Left ventricle myocardium inferior (tissue), 1 donor: Measurements from ENCODE around the gene CNN1. TPM values are rescaled to one million over a fixed set of nuclear protein-coding genes. Genes with fewer than 3 reads are reported as not detected.

Experiments used
- DNase-seq: peaks from one replicate; pipeline ENCODE4 v3.0.0-alpha.2; 2020
- H3K27ac ChIP-seq: fragments of 200-600 bp; replicated peaks from 2 replicates; pipeline ENCODE4 v1.8.0; 2021
- H3K27me3 ChIP-seq: fragments of 200-600 bp; 2 replicates; pipeline ENCODE4 v1.8.0; 2021; ENCODE audit warnings: low read depth
- H3K36me3 ChIP-seq: fragments of 200-600 bp; 2 replicates; pipeline ENCODE4 v1.8.0; 2021
- H3K4me1 ChIP-seq: fragments of 200-600 bp; 2 replicates; pipeline ENCODE4 v1.8.0; 2021
- H3K4me3 ChIP-seq: fragments of 200-600 bp; 2 replicates; pipeline ENCODE4 v1.8.0; 2021; ENCODE audit warnings: mild to moderate bottlenecking, moderate library complexity
- H3K9me3 ChIP-seq: fragments of 200-600 bp; replicated peaks from 2 replicates; pipeline ENCODE4 v1.8.0; 2021
- intact Hi-C: fragments of 100-400 bp; cut with micrococcal nuclease; formaldehyde crosslinking; loops from one replicate; pipeline ENCODE4 v1.11.0; 2022
- total RNA-seq: library from RNA; stranded (reverse); fragmentation: NEBNext Ultra II Directional; extraction: Animal tissue kit (Norgen Biotek cat#: 25700); gene quantifications from one replicate; pipeline ENCODE4 v1.2.1, GENCODE V29; 2021
- TF ChIP-seq, protein P1 (sequence below): fragments of 200-600 bp; IDR thresholded peaks from 2 replicates; pipeline ENCODE4 v1.8.0; 2021; ENCODE audit warnings: antibody characterized with exemption, mild to moderate bottlenecking, borderline replicate concordance
- donor health status: DM: no; HTN: yes; CAD: no; lungs with severe emphysema.

Gene CNN1
- total RNA-seq, 1 donor from 2014 or later: 133 TPM

DNA sequence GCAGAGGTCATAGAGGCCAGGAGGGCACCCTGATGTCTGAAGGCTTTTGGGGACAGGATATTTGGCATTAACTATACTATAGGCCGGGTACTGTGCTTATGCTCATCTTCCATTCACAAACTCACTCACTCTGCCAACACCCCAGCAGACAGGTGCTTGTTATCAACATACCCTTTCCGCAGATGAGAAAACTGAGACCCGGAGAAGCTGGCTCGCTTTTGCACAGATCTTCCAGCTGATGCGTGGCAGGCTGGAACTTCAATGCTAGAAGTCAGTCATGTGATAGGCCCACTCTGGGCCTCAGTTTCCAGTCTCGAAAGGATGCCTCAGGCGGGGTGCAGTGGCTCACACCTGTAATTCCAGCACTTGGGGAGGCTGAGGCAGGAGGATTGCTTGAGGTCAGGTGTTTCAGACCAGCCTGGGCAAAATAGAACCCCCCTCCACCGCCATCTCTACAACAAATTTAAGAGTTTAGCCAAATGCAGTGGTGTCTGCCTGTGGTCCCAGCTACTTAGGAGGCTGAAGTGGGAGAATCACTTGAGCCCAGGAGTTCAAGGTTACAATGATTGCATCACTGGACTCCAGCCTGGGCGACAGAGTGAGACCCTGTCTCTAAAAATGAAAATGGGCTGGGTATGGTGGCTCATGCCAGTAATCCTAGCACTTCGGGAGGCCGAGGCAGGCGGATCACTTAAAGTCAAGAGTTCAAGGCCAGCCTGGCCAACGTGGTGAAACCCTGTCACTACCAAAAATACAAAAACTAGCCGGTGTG, 9.5 kb downstream of the CNN1 start:
- intact Hi-C loops: no loop called here
- H3K4me3 ChIP-seq: no peak overlapping the region
- H3K27ac ChIP-seq: no peak overlapping the region
- H3K9me3 ChIP-seq: no peaks in the 10 kb centered on the region
- no peaks in the 10 kb centered on the region for H3K4me1 ChIP-seq
- H3K27me3 ChIP-seq: no peaks in the 10 kb centered on the region
- no peak for DNase-seq
- H3K36me3 ChIP-seq: peaks cover 12% of the 10 kb centered on the region
- TF ChIP-seq, protein P1, sequence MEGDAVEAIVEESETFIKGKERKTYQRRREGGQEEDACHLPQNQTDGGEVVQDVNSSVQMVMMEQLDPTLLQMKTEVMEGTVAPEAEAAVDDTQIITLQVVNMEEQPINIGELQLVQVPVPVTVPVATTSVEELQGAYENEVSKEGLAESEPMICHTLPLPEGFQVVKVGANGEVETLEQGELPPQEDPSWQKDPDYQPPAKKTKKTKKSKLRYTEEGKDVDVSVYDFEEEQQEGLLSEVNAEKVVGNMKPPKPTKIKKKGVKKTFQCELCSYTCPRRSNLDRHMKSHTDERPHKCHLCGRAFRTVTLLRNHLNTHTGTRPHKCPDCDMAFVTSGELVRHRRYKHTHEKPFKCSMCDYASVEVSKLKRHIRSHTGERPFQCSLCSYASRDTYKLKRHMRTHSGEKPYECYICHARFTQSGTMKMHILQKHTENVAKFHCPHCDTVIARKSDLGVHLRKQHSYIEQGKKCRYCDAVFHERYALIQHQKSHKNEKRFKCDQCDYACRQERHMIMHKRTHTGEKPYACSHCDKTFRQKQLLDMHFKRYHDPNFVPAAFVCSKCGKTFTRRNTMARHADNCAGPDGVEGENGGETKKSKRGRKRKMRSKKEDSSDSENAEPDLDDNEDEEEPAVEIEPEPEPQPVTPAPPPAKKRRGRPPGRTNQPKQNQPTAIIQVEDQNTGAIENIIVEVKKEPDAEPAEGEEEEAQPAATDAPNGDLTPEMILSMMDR: no peak

DNA sequence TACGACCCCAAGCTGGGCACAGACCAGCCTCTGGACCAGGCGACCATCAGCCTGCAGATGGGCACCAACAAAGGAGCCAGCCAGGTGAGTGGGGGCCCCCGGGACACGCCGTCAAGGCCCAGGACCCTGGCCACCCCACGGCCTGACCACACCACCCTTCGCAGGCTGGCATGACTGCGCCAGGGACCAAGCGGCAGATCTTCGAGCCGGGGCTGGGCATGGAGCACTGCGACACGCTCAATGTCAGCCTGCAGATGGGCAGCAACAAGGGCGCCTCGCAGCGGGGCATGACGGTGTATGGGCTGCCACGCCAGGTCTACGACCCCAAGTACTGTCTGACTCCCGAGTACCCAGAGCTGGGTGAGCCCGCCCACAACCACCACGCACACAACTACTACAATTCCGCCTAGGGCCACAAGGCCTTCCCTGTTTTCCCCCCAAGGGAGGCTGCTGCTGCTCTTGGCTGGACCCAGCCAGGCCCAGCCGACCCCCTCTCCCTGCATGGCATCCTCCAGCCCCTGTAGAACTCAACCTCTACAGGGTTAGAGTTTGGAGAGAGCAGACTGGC, 10.8 kb downstream of the CNN1 start:
- no peak for DNase-seq
- no peak overlapping the region for H3K27ac ChIP-seq
- H3K36me3 ChIP-seq: peaks cover 23% of the 10 kb centered on the region
- H3K4me3 ChIP-seq: no peak overlapping the region
- no peaks in the 10 kb centered on the region for H3K9me3 ChIP-seq
- TF ChIP-seq, protein P1: no peak
- H3K27me3 ChIP-seq: no peaks in the 10 kb centered on the region
- no peaks in the 10 kb centered on the region for H3K4me1 ChIP-seq
- intact Hi-C loops: no loop called here

DNA sequence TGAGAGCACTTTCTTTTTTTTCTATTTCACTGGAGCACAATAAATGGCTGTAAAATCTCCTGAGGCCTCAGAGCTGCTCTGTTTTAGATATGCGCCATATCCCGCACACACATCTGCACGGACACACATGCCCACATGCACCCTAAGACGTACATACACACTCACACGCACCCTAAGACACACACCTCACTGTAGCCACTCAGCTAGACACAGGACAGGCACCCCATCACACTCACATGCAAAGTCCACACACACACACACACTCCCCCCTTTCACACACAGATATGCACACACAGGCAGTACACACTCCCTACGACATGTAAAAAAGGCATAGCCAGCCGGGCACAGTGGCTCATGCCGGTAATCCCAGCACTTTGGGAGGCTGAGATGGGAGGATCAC, 11.6 kb downstream of the CNN1 start:
- no peaks in the 10 kb centered on the region for H3K9me3 ChIP-seq
- H3K27me3 ChIP-seq: no peaks in the 10 kb centered on the region
- H3K27ac ChIP-seq: no peak overlapping the region
- DNase-seq: no peak
- H3K4me3 ChIP-seq: no peak overlapping the region
- intact Hi-C loops: no loop called here
- H3K4me1 ChIP-seq: peaks cover 4% of the 10 kb centered on the region
- TF ChIP-seq, protein P1: no peak
- H3K36me3 ChIP-seq: peaks cover 26% of the 10 kb centered on the region

DNA sequence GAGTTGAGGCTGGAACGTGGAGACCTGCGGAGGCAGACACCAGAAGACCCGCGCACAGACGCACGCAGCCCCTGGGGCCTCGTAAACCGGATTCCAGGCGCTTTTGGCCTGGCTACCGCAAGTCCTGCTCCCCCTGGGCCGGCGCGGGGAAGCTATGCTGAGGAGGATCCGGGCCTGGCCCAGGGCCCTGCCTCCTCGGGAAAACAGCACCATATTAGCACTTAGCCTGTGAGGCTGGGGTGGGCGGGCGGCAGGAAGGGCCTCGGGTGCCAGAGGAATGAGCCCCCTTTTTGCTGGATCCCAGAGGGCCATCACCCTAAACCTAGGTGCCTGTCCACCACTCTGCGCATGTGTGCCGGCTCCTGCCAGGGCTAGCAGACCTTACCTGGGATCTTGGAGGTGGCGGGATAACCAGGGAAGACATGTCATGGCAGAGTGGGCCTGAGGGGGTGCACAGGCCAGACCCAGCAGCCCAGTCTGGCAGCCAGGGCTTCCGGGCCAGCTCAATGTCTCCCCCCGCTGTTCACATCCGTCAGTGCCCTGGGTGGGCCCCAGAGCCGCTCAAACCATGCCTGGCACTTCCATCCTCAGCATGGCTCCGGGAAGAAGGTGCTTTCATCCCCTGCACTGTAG, 13.1 kb downstream of the CNN1 start:
- Histone ChIP-seq H3K27ac (no peak overlapping the region), H3K4me1 (peaks cover 18% of the 10 kb centered on the region), H3K9me3 (no peaks in the 10 kb centered on the region), H3K27me3 (no peaks in the 10 kb centered on the region), H3K36me3 (peaks cover 26% of the 10 kb centered on the region), H3K4me3 (no peak overlapping the region)
- intact Hi-C loops: no loop called here
- TF ChIP-seq, protein P1: peak; percentile 35
- no peak for DNase-seq

DNA sequence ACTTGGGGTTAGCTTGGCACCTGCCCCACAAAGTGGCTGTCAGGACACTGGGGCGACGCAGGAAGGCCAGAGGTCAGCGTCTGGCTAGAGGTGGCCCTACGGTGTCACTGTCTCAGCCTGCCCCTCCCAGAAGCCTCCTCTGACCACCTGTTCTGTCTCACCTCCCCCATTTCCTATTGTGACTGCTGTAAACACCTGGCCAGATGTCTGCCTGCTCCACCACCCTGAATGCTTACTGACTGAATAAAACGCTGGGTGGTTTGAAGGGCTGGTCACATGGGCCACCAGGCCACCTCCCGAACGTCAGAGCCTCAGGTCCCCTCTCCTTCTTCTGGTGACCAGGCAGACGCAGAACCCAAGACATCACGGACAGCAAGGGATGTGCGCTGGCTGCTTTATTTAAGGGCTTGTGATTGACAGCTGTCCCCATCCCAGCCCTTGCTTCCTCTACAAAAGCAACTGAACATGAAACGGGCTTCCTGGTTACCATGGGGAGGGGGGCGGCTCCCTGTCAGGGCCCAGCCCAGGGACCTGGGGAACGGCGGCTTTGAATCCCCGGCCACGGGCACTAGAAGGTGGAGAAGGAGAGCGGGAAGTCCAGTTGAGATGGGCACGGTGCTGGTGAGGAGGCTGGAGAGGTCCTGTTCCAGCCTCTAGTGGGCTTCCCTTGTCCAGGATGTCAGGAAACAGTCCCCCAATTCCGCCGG, 14.2 kb downstream of the CNN1 start:
- H3K4me3 ChIP-seq: no peak overlapping the region
- DNase-seq: no peak
- no peak overlapping the region for H3K27ac ChIP-seq
- intact Hi-C loops: no loop called here
- H3K27me3 ChIP-seq: no peaks in the 10 kb centered on the region
- peaks cover 26% of the 10 kb centered on the region for H3K36me3 ChIP-seq
- H3K9me3 ChIP-seq: no peaks in the 10 kb centered on the region
- TF ChIP-seq, protein P1: no peak
- H3K4me1 ChIP-seq: peaks cover 28% of the 10 kb centered on the region
